Vagina (tissue), 2 donors: ENCODE measurements around the gene MYO1H. TPM values are rescaled to one million over a fixed set of nuclear protein-coding genes. Genes with fewer than 3 reads are reported as not detected.

Experiments
- DNase-seq, 2 donors: peaks; one replicate each; pipeline ENCODE4 v3.0.0-alpha.2; 2017; ENCODE audit errors: extremely low spot score in 2 of 2
- H3K27ac ChIP-seq: fragments of 200-600 bp; sonication (generic); one replicate; pipeline ENCODE4 v1.5.1; 2019
- H3K27me3 ChIP-seq: fragments of 200-600 bp; sonication (generic); one replicate; pipeline ENCODE4 v1.5.1; 2019
- H3K36me3 ChIP-seq, 2 donors: fragments of 200-600 bp; sonication (generic); one replicate each; pipeline ENCODE4 v1.5.1; 2017 to 2019
- H3K4me1 ChIP-seq: fragments of 200-600 bp; sonication (generic); one replicate; pipeline ENCODE4 v1.5.1; 2019
- H3K4me3 ChIP-seq, 2 donors: fragments of 200-600 bp; sonication (generic); 1 replicate in 1 of 2; 2 replicates in 1 of 2; pipeline ENCODE4 v1.5.1; 2016 to 2019
- H3K9me3 ChIP-seq: fragments of 200-600 bp; sonication (generic); one replicate; pipeline ENCODE4 v1.5.1; 2019
- CTCF ChIP-seq, 3 experiments: fragments of 450-650 bp in 2 of 3; fragments of 200-600 bp in 1 of 3; sonication (generic) in 1 of 3; IDR thresholded peaks; one replicate each; pipeline ENCODE4 v1.5.1; 2017 to 2019; ENCODE audit warnings: antibody characterized with exemption in 3 of 3, mild to moderate bottlenecking in 2 of 3, moderate library complexity in 2 of 3
- POLR2A ChIP-seq, 2 donors: fragments of 450-650 bp; IDR thresholded peaks; one replicate each; pipeline ENCODE4 v1.6.1; 2017; ENCODE audit warnings: antibody characterized with exemption in 2 of 2, mild to moderate bottlenecking in 2 of 2, moderate library complexity in 2 of 2
- POLR2AphosphoS5 ChIP-seq, 2 donors: sonication (generic); formaldehyde crosslinking; IDR thresholded peaks; one replicate each; pipeline ENCODE4 v1.9.0; 2017; ENCODE audit warnings: antibody characterized with exemption in 2 of 2, mild to moderate bottlenecking in 2 of 2, low read depth in 1 of 2; ENCODE audit not compliant: insufficient read depth in 1 of 2
- intact Hi-C: fragments of 100-400 bp; cut with DNase I; formaldehyde crosslinking; loops from one replicate; pipeline ENCODE4 v1.15.1; 2023
- total RNA-seq: library from RNA; depleted of rRNA; stranded (reverse); fragments of >200 nt; gene quantifications from one replicate; pipeline ENCODE4 v1.2.3, GENCODE V29; 2016

Gene MYO1H
- total RNA-seq, 1 donor from 2014 or later: not detected

- H3K4me3 ChIP-seq: no peak overlapping the region
- H3K27me3 ChIP-seq: no peaks in the 10 kb centered on the region
- peaks cover 0 to 14% of the 10 kb centered on the region in 2 donors for H3K36me3 ChIP-seq
- H3K4me1 ChIP-seq: peaks cover 18% of the 10 kb centered on the region
- no peak for DNase-seq
- H3K27ac ChIP-seq: peak overlapping the region; percentile 57
- TF ChIP-seq POLR2AphosphoS5 (IDR thresholded peaks at IDR 0.05; ENCODE audit: insufficient read depth in 1 of 2, low read depth in 1 of 2): no peak
- no peak for TF ChIP-seq POLR2A (IDR thresholded peaks at IDR 0.05)
- no peak for TF ChIP-seq CTCF (IDR thresholded peaks at IDR 0.05)
- H3K9me3 ChIP-seq: no peaks in the 10 kb centered on the region
- intact Hi-C loops: no loop called here
Observed at GRCh38 chr12:109443794-109444193, 96.1 kb downstream of the MYO1H start.

DNA sequence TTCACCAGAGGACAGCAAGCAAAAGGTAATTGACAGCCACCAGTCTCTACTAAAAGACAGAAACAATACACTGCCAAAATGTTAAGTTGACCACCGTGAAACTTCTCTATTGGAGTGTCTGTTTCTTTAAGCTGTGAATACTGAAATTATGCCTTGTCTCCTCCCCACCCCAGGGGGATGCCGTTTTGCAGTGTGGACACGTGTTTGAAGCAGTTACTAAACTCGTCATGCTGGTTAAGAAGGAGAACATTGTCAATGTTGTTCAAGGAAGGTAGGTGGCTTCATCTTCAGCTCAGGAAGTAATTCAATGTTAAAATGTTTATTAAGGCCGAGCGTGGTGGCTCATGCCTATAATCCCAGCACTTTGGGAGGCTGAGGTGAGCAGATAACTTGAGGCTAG lies 96.6 kb downstream of the MYO1H start:
- TF ChIP-seq CTCF (IDR thresholded peaks at IDR 0.05) (no peak), POLR2AphosphoS5 (IDR thresholded peaks at IDR 0.05; ENCODE audit: insufficient read depth in 1 of 2, low read depth in 1 of 2) (no peak), POLR2A (IDR thresholded peaks at IDR 0.05) (no peak)
- no peak overlapping the region for H3K4me3 ChIP-seq
- intact Hi-C loops: no loop called here
- peaks cover 0 to 14% of the 10 kb centered on the region in 2 donors for H3K36me3 ChIP-seq
- peak overlapping the region; percentile 57 for H3K27ac ChIP-seq
- no peaks in the 10 kb centered on the region for H3K9me3 ChIP-seq
- H3K27me3 ChIP-seq: no peaks in the 10 kb centered on the region
- H3K4me1 ChIP-seq: peaks cover 23% of the 10 kb centered on the region
- DNase-seq: no peak

GRCh38 chr12:109445191-109445609 lies 97.5 kb downstream of the MYO1H start:
- Histone ChIP-seq H3K36me3 (peaks cover 0 to 14% of the 10 kb centered on the region in 2 donors), H3K27me3 (no peaks in the 10 kb centered on the region), H3K27ac (peak overlapping the region; percentile 57), H3K4me1 (peaks cover 32% of the 10 kb centered on the region), H3K9me3 (no peaks in the 10 kb centered on the region), H3K4me3 (no peak overlapping the region)
- TF ChIP-seq POLR2A (IDR thresholded peaks at IDR 0.05): no peak
- TF ChIP-seq POLR2AphosphoS5 (IDR thresholded peaks at IDR 0.05; ENCODE audit: insufficient read depth in 1 of 2, low read depth in 1 of 2): no peak
- TF ChIP-seq CTCF (IDR thresholded peaks at IDR 0.05): no peak
- no peak for DNase-seq
- intact Hi-C loops: no loop called here

DNA sequence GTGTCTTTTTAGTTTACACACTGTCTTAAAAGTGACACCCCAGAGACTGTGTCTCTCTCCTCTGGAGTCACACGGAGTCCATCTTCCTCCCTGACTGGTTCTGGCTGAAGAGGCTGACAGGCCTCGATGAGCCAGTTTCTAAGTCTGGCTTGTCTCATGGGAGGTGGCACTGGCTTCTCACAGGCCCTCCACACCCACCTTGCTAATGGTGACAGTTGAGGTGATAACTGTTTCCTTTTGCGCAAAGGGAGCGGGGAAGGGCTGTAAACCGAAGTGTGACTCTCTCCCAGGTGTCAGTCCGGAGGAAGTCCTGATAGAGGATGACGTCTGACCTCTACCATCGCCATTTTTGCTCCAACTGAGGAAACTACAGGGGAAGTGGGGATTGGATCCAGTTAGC lies 99.2 kb downstream of the MYO1H start:
- no peak for DNase-seq
- Histone ChIP-seq H3K36me3 (peaks cover 0 to 26% of the 10 kb centered on the region in 2 donors), H3K9me3 (no peaks in the 10 kb centered on the region), H3K27ac (no peak overlapping the region), H3K27me3 (no peaks in the 10 kb centered on the region), H3K4me3 (no peak overlapping the region), H3K4me1 (peaks cover 43% of the 10 kb centered on the region)
- intact Hi-C loops: no loop called here
- TF ChIP-seq POLR2A (IDR thresholded peaks at IDR 0.05): no peak
- no peak for TF ChIP-seq CTCF (IDR thresholded peaks at IDR 0.05)
- no peak for TF ChIP-seq POLR2AphosphoS5 (IDR thresholded peaks at IDR 0.05; ENCODE audit: insufficient read depth in 1 of 2, low read depth in 1 of 2)

GRCh38 chr12:109447482-109447881 lies 99.8 kb downstream of the MYO1H start:
- H3K36me3 ChIP-seq: peaks cover 0 to 32% of the 10 kb centered on the region in 2 donors
- no peaks in the 10 kb centered on the region for H3K27me3 ChIP-seq
- intact Hi-C loops: no loop called here
- DNase-seq: no peak
- no peaks in the 10 kb centered on the region for H3K9me3 ChIP-seq
- H3K27ac ChIP-seq: no peak overlapping the region
- H3K4me1 ChIP-seq: peaks cover 43% of the 10 kb centered on the region
- TF ChIP-seq POLR2A (IDR thresholded peaks at IDR 0.05): no peak
- TF ChIP-seq POLR2AphosphoS5 (IDR thresholded peaks at IDR 0.05; ENCODE audit: insufficient read depth in 1 of 2, low read depth in 1 of 2): no peak
- no peak for TF ChIP-seq CTCF (IDR thresholded peaks at IDR 0.05)
- H3K4me3 ChIP-seq: no peak overlapping the region
